HepG2 (cell line): Measurements from ENCODE around the gene SLCO2B1. TPM values are rescaled to one million over a fixed set of nuclear protein-coding genes. Genes with fewer than 3 reads are reported as not detected.

Experiments used
- ATM ChIP-seq: fragments of 450-650 bp; IDR thresholded peaks from 2 replicates; pipeline ENCODE4 v1.7.1; 2017; ENCODE audit warnings: mild to moderate bottlenecking, borderline replicate concordance
- KIAA2018 ChIP-seq: sonication (generic); formaldehyde crosslinking; IDR thresholded peaks from 2 replicates; pipeline ENCODE4 v1.5.0; 2020; ENCODE audit warnings: mild to moderate bottlenecking, missing genetic modification reagents, borderline replicate concordance
- MAX ChIP-seq: IDR thresholded peaks from 2 replicates; pipeline ENCODE4 v1.6.1; 2012; ENCODE audit warnings: inconsistent platforms
- MNT ChIP-seq: fragments of 450-650 bp; IDR thresholded peaks from 2 replicates; pipeline ENCODE4 v1.6.1; 2016
- NR0B2 ChIP-seq: sonication (generic); formaldehyde crosslinking; IDR thresholded peaks from 2 replicates; pipeline ENCODE4 v1.4.0; 2020; ENCODE audit warnings: mild to moderate bottlenecking, missing genetic modification reagents
- PCBP1 ChIP-seq: fragments of 200-400 bp; formaldehyde crosslinking; IDR thresholded peaks from 2 replicates; pipeline ENCODE4 v1.6.1; 2017; ENCODE audit warnings: mild to moderate bottlenecking, low read depth, low read length, borderline replicate concordance
- PHF8 ChIP-seq: sonication (generic); formaldehyde crosslinking; IDR thresholded peaks from 2 replicates; pipeline ENCODE4 v1.5.0; 2020; ENCODE audit warnings: missing genetic modification reagents
- SKIL ChIP-seq: sonication (generic); formaldehyde crosslinking; IDR thresholded peaks from 2 replicates; pipeline ENCODE4 v1.8.0; 2022; ENCODE audit warnings: missing genetic modification reagents, mild to moderate bottlenecking, moderate library complexity, borderline replicate concordance
- U2AF1 ChIP-seq: fragments of 200-400 bp; formaldehyde crosslinking; optimal IDR thresholded peaks from 2 replicates; pipeline ENCODE3; 2017; ENCODE audit warnings: mild to moderate bottlenecking, low read depth, low read length
- ZBTB43 ChIP-seq: sonication (generic); formaldehyde crosslinking; conservative IDR thresholded peaks from 2 replicates; pipeline ENCODE4 v1.4.0; 2020; ENCODE audit warnings: missing genetic modification reagents
- ZNF296 ChIP-seq: sonication (generic); formaldehyde crosslinking; conservative IDR thresholded peaks from 2 replicates; pipeline ENCODE4 v1.5.0; 2020; ENCODE audit warnings: mild to moderate bottlenecking, missing genetic modification reagents
- ZNF460 ChIP-seq: sonication (generic); formaldehyde crosslinking; IDR thresholded peaks from 2 replicates; pipeline ENCODE4 v1.5.1; 2020; ENCODE audit warnings: missing genetic modification reagents, mild to moderate bottlenecking, borderline replicate concordance
- ZNF605 ChIP-seq: sonication (generic); formaldehyde crosslinking; IDR thresholded peaks from 2 replicates; pipeline ENCODE4 v1.8.0; 2022; ENCODE audit warnings: mild to moderate bottlenecking, missing genetic modification reagents
- ZNF781 ChIP-seq: sonication (generic); formaldehyde crosslinking; IDR thresholded peaks from 2 replicates; pipeline ENCODE4 v1.5.1; 2020; ENCODE audit warnings: borderline replicate concordance, mild to moderate bottlenecking, missing genetic modification reagents; ENCODE audit errors: not compliant biosample characterization
- polyA plus RNA-seq, 8 experiments: library from polyadenylated mRNA; depleted of rRNA in 3 of 8; stranded (reverse) in 7 of 8; unstranded in 1 of 8; fragments of >200 nt; fragmentation: Illumina TruSeq in 4 of 8; extraction: Trizol in 4 of 8; gene quantifications; 2 replicates each; pipeline versions ENCODE4 v1.2.1 to v1.2.3, GENCODE V29; 2011 to 2016; ENCODE audit warnings: low read depth in 4 of 8, missing spikeins in 1 of 8, mixed read lengths in 1 of 8; ENCODE audit not compliant: insufficient read depth in 1 of 8
- total RNA-seq, 5 experiments: library from RNA; depleted of rRNA; stranded (reverse); fragments of >200 nt; fragmentation: Illumina TruSeq; extraction: Trizol; gene quantifications; 2 replicates each; pipeline ENCODE4 v1.2.3, GENCODE V29; 2016; ENCODE audit warnings: low read depth in 1 of 5

Gene SLCO2B1
- total and polyA plus RNA-seq, 2 of the 13 experiments (the other 11 are each of a cell fraction or from before 2014, with no cell fraction given) = 15.3 to 19.8 TPM

- no peak for TF ChIP-seq KIAA2018
- TF ChIP-seq PCBP1 = no peak
- TF ChIP-seq SKIL (CRISPR knock-in tag) = 0 out of 2 replicates have a peak, but pooled peaks have one; percentile 49
- peak; percentile 77 for TF ChIP-seq MAX
- TF ChIP-seq ZNF781 (CRISPR knock-in tag) = no peak
- TF ChIP-seq U2AF1 = peak; percentile 84
- TF ChIP-seq MNT = no peak
- 0 out of 2 replicates have a peak, but pooled peaks have one; percentile 26 for TF ChIP-seq PHF8 (CRISPR knock-in tag)
- TF ChIP-seq ZNF296 (CRISPR knock-in tag) = peak; percentile 92
- TF ChIP-seq ATM = no peak
- no peak for TF ChIP-seq ZNF460 (CRISPR knock-in tag)
- TF ChIP-seq NR0B2 (CRISPR knock-in tag) = no peak
- no peak for TF ChIP-seq ZBTB43 (CRISPR knock-in tag)
- no peak for TF ChIP-seq ZNF605
These were observed 8.4 kb downstream of the SLCO2B1 start (continued) for GRCh38 chr11:75159151-75159953.
